SK-N-SH (cell line): ENCODE measurements around the gene ABLIM2.

Experiments
- EZH2phosphoT487 ChIP-seq: fragments of 200-600 bp; sonication (generic); IDR thresholded peaks from 2 replicates; pipeline ENCODE4 v1.6.1; 2017; ENCODE audit warnings: low read depth, mixed run types, mild to moderate bottlenecking, antibody characterized with exemption, moderate library complexity, borderline replicate concordance
- FOXM1 ChIP-seq: IDR thresholded peaks from 2 replicates; pipeline ENCODE4 v1.4.0; 2012; ENCODE audit warnings: low read depth, mild to moderate bottlenecking
- GABPA ChIP-seq: IDR thresholded peaks from 2 replicates; pipeline ENCODE4 v1.4.0; 2012; ENCODE audit warnings: low read depth, mild to moderate bottlenecking
- JUND ChIP-seq: IDR thresholded peaks from 2 replicates; pipeline ENCODE4 v1.4.0; 2012
- MEF2A ChIP-seq: IDR thresholded peaks from 2 replicates; pipeline ENCODE4 v1.4.0; 2012; ENCODE audit warnings: low read depth, borderline replicate concordance
- POLR2AphosphoS5 ChIP-seq: IDR thresholded peaks from 2 replicates; pipeline ENCODE4 v1.6.1; 2012; ENCODE audit warnings: low read depth, low read length
- RAD21 ChIP-seq: IDR thresholded peaks from 2 replicates; pipeline ENCODE4 v1.6.1; 2012; ENCODE audit warnings: mild to moderate bottlenecking, low read length
- RFX5 ChIP-seq: IDR thresholded peaks from 2 replicates; pipeline ENCODE4 v1.6.1; 2012; ENCODE audit warnings: mild to moderate bottlenecking, improper control_type of control experiment, low read length
- TAF1 ChIP-seq: IDR thresholded peaks from 2 replicates; pipeline ENCODE4 v1.6.1; 2012; ENCODE audit warnings: low read depth, mild to moderate bottlenecking, low read length, moderate library complexity, borderline replicate concordance
- YY1 ChIP-seq: IDR thresholded peaks from 2 replicates; pipeline ENCODE4 v1.4.0; 2012; ENCODE audit warnings: low read depth, mild to moderate bottlenecking
- TF ChIP-seq, protein P1 (sequence below): fragments of 200-600 bp; sonication (generic); IDR thresholded peaks from 2 replicates; pipeline ENCODE4 v1.6.1; 2017; ENCODE audit warnings: antibody characterized with exemption, mild to moderate bottlenecking, moderate library complexity
- TF ChIP-seq, protein P2 (sequence below): IDR thresholded peaks from 2 replicates; pipeline ENCODE4 v1.6.1; 2012; ENCODE audit warnings: mild to moderate bottlenecking, low read depth, low read length, moderate library complexity
- TF ChIP-seq, protein P3 (sequence below): fragments of 150-350 bp; IDR thresholded peaks from 2 replicates; pipeline ENCODE4 v1.6.1; 2017; ENCODE audit warnings: antibody characterized with exemption, low read length, low read depth, borderline replicate concordance
- TF ChIP-seq, protein P4 (sequence below): IDR thresholded peaks from 2 replicates; pipeline ENCODE4 v1.4.0; 2012; ENCODE audit warnings: low read depth, borderline replicate concordance

DNA sequence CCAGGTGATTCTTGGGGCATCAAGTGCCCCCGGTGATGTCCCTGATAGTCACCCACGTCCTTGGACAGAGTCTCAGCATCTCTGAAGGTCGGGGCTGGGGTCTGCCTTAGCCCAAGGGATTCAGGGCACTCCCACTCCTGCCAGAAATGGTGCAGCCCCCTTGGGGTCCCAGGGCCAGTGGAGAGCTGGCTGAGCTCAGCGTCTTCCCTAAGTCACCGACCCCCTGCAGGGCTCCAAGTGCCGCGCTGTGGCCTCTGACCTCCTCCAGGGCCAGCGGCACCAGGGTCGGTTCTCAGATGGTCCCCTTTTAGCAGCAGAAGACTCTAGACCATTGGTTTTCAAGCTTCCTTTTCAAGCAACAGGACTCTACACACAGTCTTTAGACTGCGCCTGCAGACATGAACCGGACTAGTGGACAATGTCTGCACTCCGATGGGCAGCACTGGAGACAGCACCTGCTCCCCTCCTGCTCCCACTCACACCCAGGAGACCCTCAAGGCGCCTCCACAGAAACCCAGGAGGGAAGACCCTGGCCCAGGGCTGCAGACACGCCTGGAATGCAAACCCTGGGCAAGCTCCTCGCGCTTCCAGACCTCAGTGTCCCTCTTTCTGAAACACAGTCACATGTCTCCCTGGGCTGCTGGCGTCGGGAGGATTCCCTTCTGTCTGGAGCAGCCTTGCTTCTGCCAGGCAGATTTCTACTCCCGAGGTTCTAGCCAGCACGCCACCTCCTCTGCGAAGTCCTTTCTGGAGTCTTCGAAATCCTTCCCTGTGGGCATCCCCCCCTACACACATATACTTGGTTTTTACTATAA is 53.9 kb downstream of the ABLIM2 start:
- TF ChIP-seq, protein P1, sequence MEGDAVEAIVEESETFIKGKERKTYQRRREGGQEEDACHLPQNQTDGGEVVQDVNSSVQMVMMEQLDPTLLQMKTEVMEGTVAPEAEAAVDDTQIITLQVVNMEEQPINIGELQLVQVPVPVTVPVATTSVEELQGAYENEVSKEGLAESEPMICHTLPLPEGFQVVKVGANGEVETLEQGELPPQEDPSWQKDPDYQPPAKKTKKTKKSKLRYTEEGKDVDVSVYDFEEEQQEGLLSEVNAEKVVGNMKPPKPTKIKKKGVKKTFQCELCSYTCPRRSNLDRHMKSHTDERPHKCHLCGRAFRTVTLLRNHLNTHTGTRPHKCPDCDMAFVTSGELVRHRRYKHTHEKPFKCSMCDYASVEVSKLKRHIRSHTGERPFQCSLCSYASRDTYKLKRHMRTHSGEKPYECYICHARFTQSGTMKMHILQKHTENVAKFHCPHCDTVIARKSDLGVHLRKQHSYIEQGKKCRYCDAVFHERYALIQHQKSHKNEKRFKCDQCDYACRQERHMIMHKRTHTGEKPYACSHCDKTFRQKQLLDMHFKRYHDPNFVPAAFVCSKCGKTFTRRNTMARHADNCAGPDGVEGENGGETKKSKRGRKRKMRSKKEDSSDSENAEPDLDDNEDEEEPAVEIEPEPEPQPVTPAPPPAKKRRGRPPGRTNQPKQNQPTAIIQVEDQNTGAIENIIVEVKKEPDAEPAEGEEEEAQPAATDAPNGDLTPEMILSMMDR: no peak
- TF ChIP-seq, protein P2, sequence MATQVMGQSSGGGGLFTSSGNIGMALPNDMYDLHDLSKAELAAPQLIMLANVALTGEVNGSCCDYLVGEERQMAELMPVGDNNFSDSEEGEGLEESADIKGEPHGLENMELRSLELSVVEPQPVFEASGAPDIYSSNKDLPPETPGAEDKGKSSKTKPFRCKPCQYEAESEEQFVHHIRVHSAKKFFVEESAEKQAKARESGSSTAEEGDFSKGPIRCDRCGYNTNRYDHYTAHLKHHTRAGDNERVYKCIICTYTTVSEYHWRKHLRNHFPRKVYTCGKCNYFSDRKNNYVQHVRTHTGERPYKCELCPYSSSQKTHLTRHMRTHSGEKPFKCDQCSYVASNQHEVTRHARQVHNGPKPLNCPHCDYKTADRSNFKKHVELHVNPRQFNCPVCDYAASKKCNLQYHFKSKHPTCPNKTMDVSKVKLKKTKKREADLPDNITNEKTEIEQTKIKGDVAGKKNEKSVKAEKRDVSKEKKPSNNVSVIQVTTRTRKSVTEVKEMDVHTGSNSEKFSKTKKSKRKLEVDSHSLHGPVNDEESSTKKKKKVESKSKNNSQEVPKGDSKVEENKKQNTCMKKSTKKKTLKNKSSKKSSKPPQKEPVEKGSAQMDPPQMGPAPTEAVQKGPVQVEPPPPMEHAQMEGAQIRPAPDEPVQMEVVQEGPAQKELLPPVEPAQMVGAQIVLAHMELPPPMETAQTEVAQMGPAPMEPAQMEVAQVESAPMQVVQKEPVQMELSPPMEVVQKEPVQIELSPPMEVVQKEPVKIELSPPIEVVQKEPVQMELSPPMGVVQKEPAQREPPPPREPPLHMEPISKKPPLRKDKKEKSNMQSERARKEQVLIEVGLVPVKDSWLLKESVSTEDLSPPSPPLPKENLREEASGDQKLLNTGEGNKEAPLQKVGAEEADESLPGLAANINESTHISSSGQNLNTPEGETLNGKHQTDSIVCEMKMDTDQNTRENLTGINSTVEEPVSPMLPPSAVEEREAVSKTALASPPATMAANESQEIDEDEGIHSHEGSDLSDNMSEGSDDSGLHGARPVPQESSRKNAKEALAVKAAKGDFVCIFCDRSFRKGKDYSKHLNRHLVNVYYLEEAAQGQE: no peak
- TF ChIP-seq TAF1 (no peak), RFX5 (no peak), POLR2AphosphoS5 (no peak), RAD21 (no peak), EZH2phosphoT487 (no peak), GABPA (no peak), FOXM1 (no peak), JUND (no peak), MEF2A (no peak), YY1 (no peak)
- TF ChIP-seq, protein P3, sequence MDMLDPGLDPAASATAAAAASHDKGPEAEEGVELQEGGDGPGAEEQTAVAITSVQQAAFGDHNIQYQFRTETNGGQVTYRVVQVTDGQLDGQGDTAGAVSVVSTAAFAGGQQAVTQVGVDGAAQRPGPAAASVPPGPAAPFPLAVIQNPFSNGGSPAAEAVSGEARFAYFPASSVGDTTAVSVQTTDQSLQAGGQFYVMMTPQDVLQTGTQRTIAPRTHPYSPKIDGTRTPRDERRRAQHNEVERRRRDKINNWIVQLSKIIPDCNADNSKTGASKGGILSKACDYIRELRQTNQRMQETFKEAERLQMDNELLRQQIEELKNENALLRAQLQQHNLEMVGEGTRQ: no peak
- TF ChIP-seq, protein P4, sequence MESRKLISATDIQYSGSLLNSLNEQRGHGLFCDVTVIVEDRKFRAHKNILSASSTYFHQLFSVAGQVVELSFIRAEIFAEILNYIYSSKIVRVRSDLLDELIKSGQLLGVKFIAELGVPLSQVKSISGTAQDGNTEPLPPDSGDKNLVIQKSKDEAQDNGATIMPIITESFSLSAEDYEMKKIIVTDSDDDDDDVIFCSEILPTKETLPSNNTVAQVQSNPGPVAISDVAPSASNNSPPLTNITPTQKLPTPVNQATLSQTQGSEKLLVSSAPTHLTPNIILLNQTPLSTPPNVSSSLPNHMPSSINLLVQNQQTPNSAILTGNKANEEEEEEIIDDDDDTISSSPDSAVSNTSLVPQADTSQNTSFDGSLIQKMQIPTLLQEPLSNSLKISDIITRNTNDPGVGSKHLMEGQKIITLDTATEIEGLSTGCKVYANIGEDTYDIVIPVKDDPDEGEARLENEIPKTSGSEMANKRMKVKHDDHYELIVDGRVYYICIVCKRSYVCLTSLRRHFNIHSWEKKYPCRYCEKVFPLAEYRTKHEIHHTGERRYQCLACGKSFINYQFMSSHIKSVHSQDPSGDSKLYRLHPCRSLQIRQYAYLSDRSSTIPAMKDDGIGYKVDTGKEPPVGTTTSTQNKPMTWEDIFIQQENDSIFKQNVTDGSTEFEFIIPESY: no peak
